HCT116 (cell line): ENCODE results near the gene NTN3. TPM values are rescaled to one million over a fixed set of nuclear protein-coding genes. Genes with fewer than 3 reads are reported as not detected.

Experiments
- ATAC-seq: fragments of 200-7000 bp; cut with Tn5 transposase; 2 replicates; pipeline ENCODE4 v1.9.1; 2020; ENCODE audit warnings: mild to moderate bottlenecking, moderate library complexity
- BruUV-seq: library from RNA; stranded (reverse); fragments of 400-500 nt; replicated peaks from 2 replicates; lab custom pipeline; 2021; lab: Mats Ljungman, UMichigan
- CTCF ChIA-PET: fragments of 300-600 bp; sonication (Branson Sonifier 250); formaldehyde crosslinking; loops from one replicate; lab custom pipeline; 2021; ENCODE audit warnings: antibody characterized with exemption; lab: Charles Lee
- POLR2A ChIA-PET: fragments of 300-600, 350-600 bp; sonication (Branson Sonifier 250); formaldehyde crosslinking; loops from one replicate; lab custom pipeline; 2021; ENCODE audit warnings: antibody characterized with exemption; lab: Charles Lee
- RAD21 ChIA-PET, 2 experiments: fragments of 300-600 bp; sonication (Branson Sonifier 250); formaldehyde crosslinking; loops; one replicate each; lab custom pipeline; 2023; ENCODE audit warnings: low total read pairs in 2 of 2; ENCODE audit not compliant: uncharacterized antibody in 2 of 2, unreplicated experiment in 2 of 2, low non-redundant PET in 1 of 2; lab: Charles Lee
- DNase-seq: peaks from one replicate; pipeline ENCODE4 v3.0.0-alpha.2; 2010; ENCODE audit warnings: low read depth, low spot score
- H2AFZ ChIP-seq: fragments of 200-600 bp; shearing (Covaris generic), sonication (generic); 2 replicates; pipeline ENCODE4 v1.6.1; 2017; ENCODE audit warnings: low read depth, mixed run types, mixed read lengths, antibody characterized with exemption, low read length; ENCODE audit not compliant: poor library complexity, severe bottlenecking
- H3K27ac ChIP-seq: 2 replicates; pipeline ENCODE4 v1.5.1; 2012; ENCODE audit warnings: low read depth, low read length
- H3K27me3 ChIP-seq: fragments of 200-600 bp; sonication (generic); 2 replicates; pipeline ENCODE4 v1.6.1; 2016; ENCODE audit warnings: mixed run types, low read length, mixed read lengths; ENCODE audit not compliant: insufficient read depth
- H3K36me3 ChIP-seq, 2 experiments: fragments of 200-500 bp in 1 of 2; fragments of 200-600 bp in 1 of 2; sonication (Bioruptor generic) in 1 of 2; sonication (generic) in 1 of 2; 2 replicates each; pipeline versions ENCODE4 v1.5.1 to v1.6.1; 2014 to 2016; ENCODE audit warnings: low read length in 2 of 2, inconsistent platforms in 1 of 2, mixed read lengths in 1 of 2, mixed run types in 1 of 2; ENCODE audit not compliant: insufficient read depth in 2 of 2, control insufficient read depth in 1 of 2
- H3K4me1 ChIP-seq, 2 experiments: fragments of 200-600 bp in 1 of 2; sonication (generic) in 1 of 2; 2 replicates each; pipeline versions ENCODE4 v1.5.1 to v1.6.1; 2012 to 2017; ENCODE audit warnings: low read length in 2 of 2, inconsistent platforms in 1 of 2, mild to moderate bottlenecking in 1 of 2, mixed read lengths in 1 of 2, mixed run types in 1 of 2, moderate library complexity in 1 of 2; ENCODE audit not compliant: insufficient read depth in 2 of 2, control insufficient read depth in 1 of 2
- H3K4me2 ChIP-seq: fragments of 200-600 bp; sonication (generic); 2 replicates; pipeline ENCODE4 v1.6.1; 2017; ENCODE audit warnings: mixed run types, low read length, mixed read lengths
- H3K4me3 ChIP-seq, 2 experiments: fragments of 200-600 bp in 1 of 2; sonication (generic) in 1 of 2; replicated peaks in 1 of 2; 2 replicates each; pipeline ENCODE4 v1.5.1; 2011 to 2016; ENCODE audit warnings: low read length in 2 of 2, control low read depth in 1 of 2, low read depth in 1 of 2, mild to moderate bottlenecking in 1 of 2, mixed read lengths in 1 of 2, mixed run types in 1 of 2
- H3K79me2 ChIP-seq: fragments of 200-600 bp; sonication (generic); 2 replicates; pipeline ENCODE4 v1.6.1; 2017; ENCODE audit warnings: mild to moderate bottlenecking, mixed run types, low read length, moderate library complexity, mixed read lengths; ENCODE audit not compliant: insufficient read depth
- H3K9ac ChIP-seq: fragments of 200-600 bp; sonication (generic); 2 replicates; pipeline ENCODE4 v1.6.1; 2016; ENCODE audit warnings: low read length, mixed read lengths
- H3K9me2 ChIP-seq: fragments of 200-600 bp; sonication (generic), shearing (Covaris generic); 2 replicates; pipeline ENCODE4 v1.6.1; 2017; ENCODE audit warnings: mixed run types, mild to moderate bottlenecking, moderate library complexity; ENCODE audit not compliant: insufficient read depth
- H3K9me3 ChIP-seq, 2 experiments: fragments of 200-500 bp in 1 of 2; fragments of 200-600 bp in 1 of 2; sonication (Bioruptor generic) in 1 of 2; sonication (generic) in 1 of 2; 2 replicates each; pipeline ENCODE4 v1.6.1; 2014 to 2017; ENCODE audit warnings: low read length in 2 of 2, mixed read lengths in 2 of 2, inconsistent platforms in 1 of 2, low read depth in 1 of 2, mild to moderate bottlenecking in 1 of 2, mixed run types in 1 of 2, moderate library complexity in 1 of 2; ENCODE audit not compliant: control insufficient read depth in 1 of 2, insufficient read depth in 1 of 2
- H4K20me1 ChIP-seq: fragments of 200-600 bp; sonication (generic), shearing (Covaris generic); 2 replicates; pipeline ENCODE4 v1.6.1; 2017; ENCODE audit warnings: mixed run types, mild to moderate bottlenecking, moderate library complexity; ENCODE audit not compliant: insufficient read depth
- CTCF ChIP-seq, 3 experiments: fragments of 200-600 bp in 1 of 3; sonication (generic) in 1 of 3; IDR thresholded peaks in 2 of 3; conservative IDR thresholded peaks in 1 of 3; 2 replicates each; pipeline ENCODE4 v1.5.1; 2012 to 2017; ENCODE audit warnings: low read depth in 2 of 3, low read length in 2 of 3, antibody characterized with exemption in 1 of 3, borderline replicate concordance in 1 of 3, control low read depth in 1 of 3, mild to moderate bottlenecking in 1 of 3, mixed read lengths in 1 of 3, mixed run types in 1 of 3, moderate library complexity in 1 of 3; ENCODE audit not compliant: insufficient read depth in 1 of 3
- ELF1 ChIP-seq: IDR thresholded peaks from 2 replicates; pipeline ENCODE4 v1.6.1; 2012; ENCODE audit warnings: low read depth, borderline replicate concordance
- EZH2phosphoT487 ChIP-seq: fragments of 200-600 bp; IDR thresholded peaks from 2 replicates; pipeline ENCODE4 v1.6.1; 2018; ENCODE audit warnings: antibody characterized with exemption, borderline replicate concordance
- FOSL1 ChIP-seq: IDR thresholded peaks from 2 replicates; pipeline ENCODE4 v1.6.1; 2012; ENCODE audit warnings: low read depth
- JUND ChIP-seq: IDR thresholded peaks from 2 replicates; pipeline ENCODE4 v1.6.1; 2012
- POLR2A ChIP-seq: IDR thresholded peaks from 2 replicates; pipeline ENCODE4 v1.7.0; 2011; ENCODE audit warnings: borderline replicate concordance; ENCODE audit not compliant: insufficient read depth, insufficient read length; ENCODE audit errors: extremely low read depth
- SP1 ChIP-seq: IDR thresholded peaks from 2 replicates; pipeline ENCODE4 v1.6.1; 2012; ENCODE audit warnings: low read depth
- TCF7L2 ChIP-seq: IDR thresholded peaks from 2 replicates; pipeline ENCODE4 v1.7.0; 2011; ENCODE audit warnings: borderline replicate concordance, inconsistent platforms; ENCODE audit not compliant: insufficient read depth, insufficient read length; ENCODE audit errors: extremely low read depth
- YY1 ChIP-seq: IDR thresholded peaks from 2 replicates; pipeline ENCODE4 v1.6.1; 2011; ENCODE audit warnings: low read length, low read depth, moderate library complexity, mild to moderate bottlenecking; ENCODE audit not compliant: insufficient replicate concordance; ENCODE audit errors: extremely low read depth
- ZNF274 ChIP-seq: fragments of 200-500 bp; sonication (Bioruptor generic); IDR thresholded peaks from 2 replicates; pipeline ENCODE4 v1.6.1; 2014; ENCODE audit warnings: mild to moderate bottlenecking, low read depth, low read length, inconsistent platforms
- intact Hi-C: fragments of 100-400 bp; cut with micrococcal nuclease; formaldehyde crosslinking; loops from 2 replicates; pipeline ENCODE4 v1.10.0; 2022
- total RNA-seq: library from RNA; stranded (reverse); gene quantifications from one replicate; pipeline ENCODE4 v1.2.1, GENCODE V29; 2021; ENCODE audit not compliant: unreplicated experiment

The NTN3 gene
- total RNA-seq, 1 experiment from 2014 or later, result 0.30 TPM

GRCh38 chr16:2451851-2452320, 19.2 kb upstream of the NTN3 start:
- RAD21 ChIA-PET, result no interaction called here
- no peaks in the 10 kb centered on the region for H3K9me2 ChIP-seq
- no TSS peak for BruUV-seq
- H3K4me3 ChIP-seq, result no peak overlapping the region
- intact Hi-C loops, result no loop called here
- TF ChIP-seq FOSL1 (no peak), POLR2A (no peak)
- POLR2A ChIA-PET, result no interaction called here
- H2AFZ ChIP-seq, result no peak overlapping the region
- H3K79me2 ChIP-seq, result peaks cover 8% of the 10 kb centered on the region
- no peaks in the 10 kb centered on the region for H4K20me1 ChIP-seq
- ATAC-seq (no peak), DNase-seq (no peak)
- no peak overlapping the region for H3K9ac ChIP-seq
- H3K4me2 ChIP-seq, result no peak overlapping the region
- H3K27me3 ChIP-seq, result no peaks in the 10 kb centered on the region
- CTCF ChIA-PET, result no interaction called here
- H3K27ac ChIP-seq, result no peak overlapping the region
- H3K9me3 ChIP-seq, result no peaks in the 10 kb centered on the region
- H3K36me3 ChIP-seq, result peaks cover 62 to 75% of the 10 kb centered on the region in 2 experiments
- no peaks in the 10 kb centered on the region for H3K4me1 ChIP-seq

GRCh38 chr16:2452650-2453049, 18.4 kb upstream of the NTN3 start:
- ATAC-seq, result no peak
- ChIA-PET POLR2A (no interaction called here), CTCF (no interaction called here)

More at GRCh38 chr16:2452650-2453049, 18.4 kb upstream of the NTN3 start:
- no peak for TF ChIP-seq SP1
- TF ChIP-seq JUND, result no peak
- TF ChIP-seq FOSL1, result no peak
- no peak for TF ChIP-seq YY1
- no peak for TF ChIP-seq EZH2phosphoT487
- TF ChIP-seq TCF7L2, result no peak
- TF ChIP-seq ELF1, result no peak
- TF ChIP-seq CTCF (IDR thresholded peaks at IDR 0.05 in 2 of 3, conservative IDR thresholded peaks at IDR 0.05 in 1 of 3; ENCODE audit: borderline replicate concordance in 1 of 3, insufficient read depth in 1 of 3, low read depth in 2 of 3, low read length in 2 of 3), result no peak
- no peak for TF ChIP-seq ZNF274
- H2AFZ ChIP-seq, result no peak overlapping the region
- H3K36me3 ChIP-seq, result peaks cover 60 to 77% of the 10 kb centered on the region in 2 experiments
- no peak overlapping the region for H3K4me3 ChIP-seq
- RAD21 ChIA-PET, result no interaction called here
- BruUV-seq, result no TSS peak
- intact Hi-C loops, result no loop called here
- H4K20me1 ChIP-seq, result no peaks in the 10 kb centered on the region
- H3K9me3 ChIP-seq, result no peaks in the 10 kb centered on the region
- no peak for DNase-seq
- H3K27ac ChIP-seq, result no peak overlapping the region
- 0 out of 4 replicates have a peak, but pooled peaks cover 0 to under 1% of the 10 kb centered on the region in 2 experiments for H3K4me1 ChIP-seq
- H3K27me3 ChIP-seq, result no peaks in the 10 kb centered on the region
- H3K4me2 ChIP-seq, result no peak overlapping the region
- H3K79me2 ChIP-seq, result peaks cover 7% of the 10 kb centered on the region
- no peak overlapping the region for H3K9ac ChIP-seq
- H3K9me2 ChIP-seq, result no peaks in the 10 kb centered on the region
